ENCODE results near the gene TGFA. TPM values are rescaled to one million over a fixed set of nuclear protein-coding genes. Genes with fewer than 3 reads are reported as not detected.

The TGFA gene
- total and polyA plus RNA-seq, 5 donors from 2014 or later: 0.07 to 0.45 (median 0.42) TPM; not detected in 2

- Mint-ChIP-seq H3K4me3 (no peak overlapping the region), H3K27ac (no peak overlapping the region), H3K9me3 (peaks cover 0 to 2% (median 0%) of the 10 kb centered on the region in 7 donors), H3K27me3 (peaks cover 16% of the 10 kb centered on the region), H3K4me1 (peaks cover 0 to 14% (median 9%) of the 10 kb centered on the region in 4 donors), H3K36me3 (no peaks in the 10 kb centered on the region)
- no peak for ATAC-seq (ENCODE audit: low read depth in 2 of 2)
- Histone ChIP-seq H3K27me3 (ENCODE audit: control insufficient read depth, insufficient read depth, low read length) (no peaks in the 10 kb centered on the region), H3K36me3 (ENCODE audit: control insufficient read depth, insufficient read depth, low read length) (no peaks in the 10 kb centered on the region), H3K4me3 (ENCODE audit: low read depth, low read length) (no peak overlapping the region), H3K4me1 (ENCODE audit: control insufficient read depth, insufficient read depth, low read length, poor library complexity, severe bottlenecking) (no peaks in the 10 kb centered on the region), H3K9me3 (ENCODE audit: control insufficient read depth in 2 of 2, low read length in 2 of 2) (no peaks in the 10 kb centered on the region), H3K27ac (ENCODE audit: insufficient read depth, low read length, poor library complexity, severe bottlenecking) (no peak overlapping the region)
- no peak for DNase-seq
Measured at GRCh38 chr2:70528276-70528675, 25.4 kb downstream of the TGFA start.

- peaks cover 0 to 14% (median 9%) of the 10 kb centered on the region in 4 donors for H3K4me1 Mint-ChIP-seq
- no peak for DNase-seq
- peaks cover 12% of the 10 kb centered on the region for H3K27me3 Mint-ChIP-seq
- H3K4me3 Mint-ChIP-seq: no peak overlapping the region
- H3K27ac Mint-ChIP-seq: no peak overlapping the region
- ATAC-seq (ENCODE audit: low read depth in 2 of 2): no peak
- Histone ChIP-seq H3K4me1 (ENCODE audit: control insufficient read depth, insufficient read depth, low read length, poor library complexity, severe bottlenecking) (no peaks in the 10 kb centered on the region), H3K36me3 (ENCODE audit: control insufficient read depth, insufficient read depth, low read length) (no peaks in the 10 kb centered on the region), H3K27ac (ENCODE audit: insufficient read depth, low read length, poor library complexity, severe bottlenecking) (no peak overlapping the region), H3K27me3 (ENCODE audit: control insufficient read depth, insufficient read depth, low read length) (no peaks in the 10 kb centered on the region), H3K9me3 (ENCODE audit: control insufficient read depth in 2 of 2, low read length in 2 of 2) (no peaks in the 10 kb centered on the region), H3K4me3 (ENCODE audit: low read depth, low read length) (no peak overlapping the region)
- peaks cover 0 to 2% (median 0%) of the 10 kb centered on the region in 7 donors for H3K9me3 Mint-ChIP-seq
- no peaks in the 10 kb centered on the region for H3K36me3 Mint-ChIP-seq
Measured at GRCh38 chr2:70527447-70528080, 26.1 kb downstream of the TGFA start.

- Mint-ChIP-seq H3K9me3 (peaks cover 0 to 2% (median 0%) of the 10 kb centered on the region in 7 donors), H3K36me3 (no peaks in the 10 kb centered on the region), H3K27me3 (peaks cover 12% of the 10 kb centered on the region), H3K4me3 (no peak overlapping the region), H3K27ac (no peak overlapping the region), H3K4me1 (peaks cover 0 to 14% (median 9%) of the 10 kb centered on the region in 4 donors)
- Histone ChIP-seq H3K4me1 (ENCODE audit: control insufficient read depth, insufficient read depth, low read length, poor library complexity, severe bottlenecking) (no peaks in the 10 kb centered on the region), H3K4me3 (ENCODE audit: low read depth, low read length) (no peak overlapping the region), H3K27me3 (ENCODE audit: control insufficient read depth, insufficient read depth, low read length) (no peaks in the 10 kb centered on the region), H3K36me3 (ENCODE audit: control insufficient read depth, insufficient read depth, low read length) (no peaks in the 10 kb centered on the region), H3K27ac (ENCODE audit: insufficient read depth, low read length, poor library complexity, severe bottlenecking) (no peak overlapping the region), H3K9me3 (ENCODE audit: control insufficient read depth in 2 of 2, low read length in 2 of 2) (no peaks in the 10 kb centered on the region)
- DNase-seq (no peak), ATAC-seq (ENCODE audit: low read depth in 2 of 2) (no peak)
Measured at GRCh38 chr2:70526126-70526525, 27.5 kb downstream of the TGFA start.

GRCh38 chr2:70525032-70525431 is 28.6 kb downstream of the TGFA start:
- no peaks in the 10 kb centered on the region for H3K9me3 ChIP-seq (ENCODE audit: control insufficient read depth in 2 of 2, low read length in 2 of 2)
- H3K4me1 ChIP-seq (ENCODE audit: control insufficient read depth, insufficient read depth, low read length, poor library complexity, severe bottlenecking): no peaks in the 10 kb centered on the region
- no peak overlapping the region for H3K4me3 ChIP-seq (ENCODE audit: low read depth, low read length)
- H3K36me3 ChIP-seq (ENCODE audit: control insufficient read depth, insufficient read depth, low read length): no peaks in the 10 kb centered on the region
- H3K27me3 ChIP-seq (ENCODE audit: control insufficient read depth, insufficient read depth, low read length): no peaks in the 10 kb centered on the region
- ATAC-seq (ENCODE audit: low read depth in 2 of 2) (no peak), DNase-seq (no peak)
- no peaks in the 10 kb centered on the region for H3K36me3 Mint-ChIP-seq
- no peak overlapping the region for H3K27ac ChIP-seq (ENCODE audit: insufficient read depth, low read length, poor library complexity, severe bottlenecking)
- H3K27ac Mint-ChIP-seq: peak overlapping the region in 1 of 3 donors; percentile 62
- H3K9me3 Mint-ChIP-seq: peaks cover 0 to 2% (median 0%) of the 10 kb centered on the region in 7 donors
- H3K4me1 Mint-ChIP-seq: peaks cover 0 to 14% (median 9%) of the 10 kb centered on the region in 4 donors
- no peak overlapping the region for H3K4me3 Mint-ChIP-seq
- H3K27me3 Mint-ChIP-seq: peaks cover 12% of the 10 kb centered on the region

- peak overlapping the region in 1 of 4 donors; percentile 54 for H3K4me3 Mint-ChIP-seq
- H3K27me3 Mint-ChIP-seq: peaks cover 12% of the 10 kb centered on the region
- peaks cover 0 to 2% (median 0%) of the 10 kb centered on the region in 7 donors for H3K9me3 Mint-ChIP-seq
- DNase-seq (peak in 1 of 3 donors; percentile 39), ATAC-seq (ENCODE audit: low read depth in 2 of 2) (peak; percentile 34 to 39)
- Histone ChIP-seq H3K36me3 (ENCODE audit: control insufficient read depth, insufficient read depth, low read length) (no peaks in the 10 kb centered on the region), H3K4me3 (ENCODE audit: low read depth, low read length) (no peak overlapping the region), H3K27ac (ENCODE audit: insufficient read depth, low read length, poor library complexity, severe bottlenecking) (no peak overlapping the region), H3K4me1 (ENCODE audit: control insufficient read depth, insufficient read depth, low read length, poor library complexity, severe bottlenecking) (no peaks in the 10 kb centered on the region), H3K9me3 (ENCODE audit: control insufficient read depth in 2 of 2, low read length in 2 of 2) (no peaks in the 10 kb centered on the region), H3K27me3 (ENCODE audit: control insufficient read depth, insufficient read depth, low read length) (no peaks in the 10 kb centered on the region)
- peak overlapping the region; percentile 4 to 65 (median 47) for H3K27ac Mint-ChIP-seq
- no peaks in the 10 kb centered on the region for H3K36me3 Mint-ChIP-seq
- H3K4me1 Mint-ChIP-seq: peaks cover 0 to 14% (median 9%) of the 10 kb centered on the region in 4 donors
Measured at GRCh38 chr2:70523996-70524965, 29.3 kb downstream of the TGFA start.

GRCh38 chr2:70523672-70523995 is 30.0 kb downstream of the TGFA start:
- Histone ChIP-seq H3K9me3 (ENCODE audit: control insufficient read depth in 2 of 2, low read length in 2 of 2) (no peaks in the 10 kb centered on the region), H3K36me3 (ENCODE audit: control insufficient read depth, insufficient read depth, low read length) (no peaks in the 10 kb centered on the region), H3K27ac (ENCODE audit: insufficient read depth, low read length, poor library complexity, severe bottlenecking) (no peak overlapping the region), H3K27me3 (ENCODE audit: control insufficient read depth, insufficient read depth, low read length) (no peaks in the 10 kb centered on the region), H3K4me1 (ENCODE audit: control insufficient read depth, insufficient read depth, low read length, poor library complexity, severe bottlenecking) (no peaks in the 10 kb centered on the region), H3K4me3 (ENCODE audit: low read depth, low read length) (no peak overlapping the region)
- DNase-seq (no peak), ATAC-seq (ENCODE audit: low read depth in 2 of 2) (no peak)
- no peak overlapping the region for H3K4me3 Mint-ChIP-seq
- H3K4me1 Mint-ChIP-seq: peaks cover 0 to 14% (median 9%) of the 10 kb centered on the region in 4 donors
- H3K27ac Mint-ChIP-seq: peak overlapping the region; percentile 4 to 65 (median 47)
- H3K27me3 Mint-ChIP-seq: peaks cover 7% of the 10 kb centered on the region
- H3K9me3 Mint-ChIP-seq: no peaks in the 10 kb centered on the region
- no peaks in the 10 kb centered on the region for H3K36me3 Mint-ChIP-seq

- H3K36me3 Mint-ChIP-seq: no peaks in the 10 kb centered on the region
- ATAC-seq (ENCODE audit: low read depth in 2 of 2) (no peak), DNase-seq (no peak)
- no peak overlapping the region for H3K27ac Mint-ChIP-seq
- no peaks in the 10 kb centered on the region for H3K36me3 ChIP-seq (ENCODE audit: control insufficient read depth, insufficient read depth, low read length)
- H3K9me3 ChIP-seq (ENCODE audit: control insufficient read depth in 2 of 2, low read length in 2 of 2): no peaks in the 10 kb centered on the region
- peaks cover 4% of the 10 kb centered on the region for H3K27me3 Mint-ChIP-seq
- no peak overlapping the region for H3K4me3 Mint-ChIP-seq
- no peaks in the 10 kb centered on the region for H3K27me3 ChIP-seq (ENCODE audit: control insufficient read depth, insufficient read depth, low read length)
- peaks cover 0 to 14% (median 9%) of the 10 kb centered on the region in 4 donors for H3K4me1 Mint-ChIP-seq
- no peaks in the 10 kb centered on the region for H3K9me3 Mint-ChIP-seq
- no peak overlapping the region for H3K4me3 ChIP-seq (ENCODE audit: low read depth, low read length)
- no peak overlapping the region for H3K27ac ChIP-seq (ENCODE audit: insufficient read depth, low read length, poor library complexity, severe bottlenecking)
- H3K4me1 ChIP-seq (ENCODE audit: control insufficient read depth, insufficient read depth, low read length, poor library complexity, severe bottlenecking): no peaks in the 10 kb centered on the region
Measured at GRCh38 chr2:70522627-70523026, 31.0 kb downstream of the TGFA start.
